HCT116 (cell line): ENCODE results near the gene CDK18. TPM values are rescaled to one million over a fixed set of nuclear protein-coding genes. Genes with fewer than 3 reads are reported as not detected.

Source experiments
- ATAC-seq: fragments of 200-7000 bp; cut with Tn5 transposase; 2 replicates; pipeline ENCODE4 v1.9.1; 2020; ENCODE audit warnings: mild to moderate bottlenecking, moderate library complexity
- BruUV-seq: library from RNA; stranded (reverse); fragments of 400-500 nt; replicated peaks from 2 replicates; lab custom pipeline; 2021; lab: Mats Ljungman, UMichigan
- CTCF ChIA-PET: fragments of 300-600 bp; sonication (Branson Sonifier 250); formaldehyde crosslinking; loops from one replicate; lab custom pipeline; 2021; ENCODE audit warnings: antibody characterized with exemption; lab: Charles Lee
- POLR2A ChIA-PET: fragments of 300-600, 350-600 bp; sonication (Branson Sonifier 250); formaldehyde crosslinking; loops from one replicate; lab custom pipeline; 2021; ENCODE audit warnings: antibody characterized with exemption; lab: Charles Lee
- RAD21 ChIA-PET, 2 experiments: fragments of 300-600 bp; sonication (Branson Sonifier 250); formaldehyde crosslinking; loops; one replicate each; lab custom pipeline; 2023; ENCODE audit warnings: low total read pairs in 2 of 2; ENCODE audit not compliant: uncharacterized antibody in 2 of 2, unreplicated experiment in 2 of 2, low non-redundant PET in 1 of 2; lab: Charles Lee
- DNase-seq: peaks from one replicate; pipeline ENCODE4 v3.0.0-alpha.2; 2010; ENCODE audit warnings: low read depth, low spot score
- H2AFZ ChIP-seq: fragments of 200-600 bp; shearing (Covaris generic), sonication (generic); 2 replicates; pipeline ENCODE4 v1.6.1; 2017; ENCODE audit warnings: low read depth, mixed run types, mixed read lengths, antibody characterized with exemption, low read length; ENCODE audit not compliant: poor library complexity, severe bottlenecking
- H3K27ac ChIP-seq: 2 replicates; pipeline ENCODE4 v1.5.1; 2012; ENCODE audit warnings: low read depth, low read length
- H3K27me3 ChIP-seq: fragments of 200-600 bp; sonication (generic); 2 replicates; pipeline ENCODE4 v1.6.1; 2016; ENCODE audit warnings: mixed run types, low read length, mixed read lengths; ENCODE audit not compliant: insufficient read depth
- H3K36me3 ChIP-seq, 2 experiments: fragments of 200-500 bp in 1 of 2; fragments of 200-600 bp in 1 of 2; sonication (Bioruptor generic) in 1 of 2; sonication (generic) in 1 of 2; 2 replicates each; pipeline versions ENCODE4 v1.5.1 to v1.6.1; 2014 to 2016; ENCODE audit warnings: low read length in 2 of 2, inconsistent platforms in 1 of 2, mixed read lengths in 1 of 2, mixed run types in 1 of 2; ENCODE audit not compliant: insufficient read depth in 2 of 2, control insufficient read depth in 1 of 2
- H3K4me1 ChIP-seq, 2 experiments: fragments of 200-600 bp in 1 of 2; sonication (generic) in 1 of 2; 2 replicates each; pipeline versions ENCODE4 v1.5.1 to v1.6.1; 2012 to 2017; ENCODE audit warnings: low read length in 2 of 2, inconsistent platforms in 1 of 2, mild to moderate bottlenecking in 1 of 2, mixed read lengths in 1 of 2, mixed run types in 1 of 2, moderate library complexity in 1 of 2; ENCODE audit not compliant: insufficient read depth in 2 of 2, control insufficient read depth in 1 of 2
- H3K4me2 ChIP-seq: fragments of 200-600 bp; sonication (generic); 2 replicates; pipeline ENCODE4 v1.6.1; 2017; ENCODE audit warnings: mixed run types, low read length, mixed read lengths
- H3K4me3 ChIP-seq, 2 experiments: fragments of 200-600 bp in 1 of 2; sonication (generic) in 1 of 2; replicated peaks in 1 of 2; 2 replicates each; pipeline ENCODE4 v1.5.1; 2011 to 2016; ENCODE audit warnings: low read length in 2 of 2, control low read depth in 1 of 2, low read depth in 1 of 2, mild to moderate bottlenecking in 1 of 2, mixed read lengths in 1 of 2, mixed run types in 1 of 2
- H3K79me2 ChIP-seq: fragments of 200-600 bp; sonication (generic); 2 replicates; pipeline ENCODE4 v1.6.1; 2017; ENCODE audit warnings: mild to moderate bottlenecking, mixed run types, low read length, moderate library complexity, mixed read lengths; ENCODE audit not compliant: insufficient read depth
- H3K9ac ChIP-seq: fragments of 200-600 bp; sonication (generic); 2 replicates; pipeline ENCODE4 v1.6.1; 2016; ENCODE audit warnings: low read length, mixed read lengths
- H3K9me2 ChIP-seq: fragments of 200-600 bp; sonication (generic), shearing (Covaris generic); 2 replicates; pipeline ENCODE4 v1.6.1; 2017; ENCODE audit warnings: mixed run types, mild to moderate bottlenecking, moderate library complexity; ENCODE audit not compliant: insufficient read depth
- H3K9me3 ChIP-seq, 2 experiments: fragments of 200-500 bp in 1 of 2; fragments of 200-600 bp in 1 of 2; sonication (Bioruptor generic) in 1 of 2; sonication (generic) in 1 of 2; 2 replicates each; pipeline ENCODE4 v1.6.1; 2014 to 2017; ENCODE audit warnings: low read length in 2 of 2, mixed read lengths in 2 of 2, inconsistent platforms in 1 of 2, low read depth in 1 of 2, mild to moderate bottlenecking in 1 of 2, mixed run types in 1 of 2, moderate library complexity in 1 of 2; ENCODE audit not compliant: control insufficient read depth in 1 of 2, insufficient read depth in 1 of 2
- H4K20me1 ChIP-seq: fragments of 200-600 bp; sonication (generic), shearing (Covaris generic); 2 replicates; pipeline ENCODE4 v1.6.1; 2017; ENCODE audit warnings: mixed run types, mild to moderate bottlenecking, moderate library complexity; ENCODE audit not compliant: insufficient read depth
- ATF3 ChIP-seq: IDR thresholded peaks from 2 replicates; pipeline ENCODE4 v1.6.1; 2012
- CBX3 ChIP-seq: IDR thresholded peaks from 2 replicates; pipeline ENCODE4 v1.6.1; 2012; ENCODE audit warnings: low read depth
- EGR1 ChIP-seq: IDR thresholded peaks from 2 replicates; pipeline ENCODE4 v1.6.1; 2012; ENCODE audit warnings: low read depth
- EZH2 ChIP-seq: fragments of 200-600 bp; sonication (generic); IDR thresholded peaks from 2 replicates; pipeline ENCODE4 v1.6.1; 2017; ENCODE audit warnings: antibody characterized with exemption, mixed run types
- JUND ChIP-seq: IDR thresholded peaks from 2 replicates; pipeline ENCODE4 v1.6.1; 2012
- MAX ChIP-seq: IDR thresholded peaks from 2 replicates; pipeline ENCODE4 v1.6.1; 2012
- POLR2A ChIP-seq: IDR thresholded peaks from 2 replicates; pipeline ENCODE4 v1.7.0; 2011; ENCODE audit warnings: borderline replicate concordance; ENCODE audit not compliant: insufficient read depth, insufficient read length; ENCODE audit errors: extremely low read depth
- SP1 ChIP-seq: IDR thresholded peaks from 2 replicates; pipeline ENCODE4 v1.6.1; 2012; ENCODE audit warnings: low read depth
- SRF ChIP-seq: IDR thresholded peaks from 2 replicates; pipeline ENCODE4 v1.6.1; 2012; ENCODE audit warnings: low read depth
- YY1 ChIP-seq: IDR thresholded peaks from 2 replicates; pipeline ENCODE4 v1.6.1; 2011; ENCODE audit warnings: low read length, low read depth, moderate library complexity, mild to moderate bottlenecking; ENCODE audit not compliant: insufficient replicate concordance; ENCODE audit errors: extremely low read depth
- ZBTB33 ChIP-seq: IDR thresholded peaks from 2 replicates; pipeline ENCODE4 v1.6.1; 2011; ENCODE audit warnings: mild to moderate bottlenecking, low read length, moderate library complexity; ENCODE audit not compliant: insufficient replicate concordance; ENCODE audit errors: extremely low read depth
- intact Hi-C: fragments of 100-400 bp; cut with micrococcal nuclease; formaldehyde crosslinking; loops from 2 replicates; pipeline ENCODE4 v1.10.0; 2022
- total RNA-seq: library from RNA; stranded (reverse); gene quantifications from one replicate; pipeline ENCODE4 v1.2.1, GENCODE V29; 2021; ENCODE audit not compliant: unreplicated experiment

Gene CDK18
- total RNA-seq, 1 experiment from 2014 or later = 32.0 TPM

- H3K27ac ChIP-seq = no peak overlapping the region
- H3K79me2 ChIP-seq = no peaks in the 10 kb centered on the region
- no peaks in the 10 kb centered on the region for H3K36me3 ChIP-seq
- H4K20me1 ChIP-seq = no peaks in the 10 kb centered on the region
- H2AFZ ChIP-seq = no peak overlapping the region
- ChIA-PET CTCF (interaction anchor here (1.5 to 1.6 kb wide), 2 partner anchors 11 to 24 kb away, joined by 3 to 4 read pairs; no protein-coding TSS in a partner anchor), RAD21 (no interaction called here), POLR2A (no interaction called here)
- ATAC-seq (no peak), DNase-seq (no peak)
- TF ChIP-seq YY1 (no peak), SP1 (no peak), POLR2A (no peak), ATF3 (no peak)
- no peaks in the 10 kb centered on the region for H3K9me2 ChIP-seq
- H3K27me3 ChIP-seq = no peaks in the 10 kb centered on the region
- H3K4me3 ChIP-seq = no peak overlapping the region
- intact Hi-C loops = no loop called here
- no peak overlapping the region for H3K9ac ChIP-seq
- BruUV-seq = no TSS peak
- H3K4me1 ChIP-seq = peaks cover 6 to 17% of the 10 kb centered on the region in 2 experiments
- H3K9me3 ChIP-seq = no peaks in the 10 kb centered on the region
- H3K4me2 ChIP-seq = no peak overlapping the region
Measured at GRCh38 chr1:205499789-205500188, 4.7 kb upstream of the CDK18 start.

- intact Hi-C loops = no loop called here
Measured at GRCh38 chr1:205500240-205501233, 3.9 kb upstream of the CDK18 start.

More at GRCh38 chr1:205500240-205501233, 3.9 kb upstream of the CDK18 start:
- Histone ChIP-seq H4K20me1 (no peaks in the 10 kb centered on the region), H3K79me2 (peaks cover 7% of the 10 kb centered on the region; the same call in 1 of the 2 replicates), H3K27ac (no peak overlapping the region), H3K36me3 (no peaks in the 10 kb centered on the region), H3K4me2 (no peak overlapping the region), H3K4me1 (peaks cover 5 to 18% of the 10 kb centered on the region in 2 experiments), H3K27me3 (no peaks in the 10 kb centered on the region), H3K9ac (no peak overlapping the region), H3K4me3 (no peak overlapping the region), H3K9me3 (no peaks in the 10 kb centered on the region), H2AFZ (no peak overlapping the region), H3K9me2 (no peaks in the 10 kb centered on the region)
- ChIA-PET RAD21 (no interaction called here), POLR2A (no interaction called here), CTCF (interaction anchor here (1.0 to 1.6 kb wide), 3 partner anchors 12 to 157 kb away, joined by 4 to 6 read pairs (median 4); no protein-coding TSS in a partner anchor)
- ATAC-seq = no peak
- no TSS peak for BruUV-seq
- DNase-seq = no peak
- TF ChIP-seq JUND (no peak), SP1 (no peak), MAX (no peak), CBX3 (no peak), EGR1 (no peak), EZH2 (no peak), SRF (no peak), ZBTB33 (no peak)
